HG02885 (cell line): ENCODE data around the gene SWAP70.
"Not testable (repeated sequence)": the region's sequence is repeated elsewhere in the genome, so short reads cannot be mapped to it uniquely, and the experiment has no call there.

Experiments
- ATAC-seq: cut with Tn5 transposase; IDR thresholded peaks from one replicate; pipeline ENCODE4 v1.9.1; 2021; ENCODE audit warnings: mild to moderate bottlenecking; ENCODE audit not compliant: unreplicated experiment, poor library complexity

The SWAP70 gene

GRCh38 chr11:9717040-9717357 is 53.1 kb downstream of the SWAP70 start:
- no peak for ATAC-seq

- ATAC-seq: no peak
Measured at GRCh38 chr11:9717719-9718118, 53.8 kb downstream of the SWAP70 start.

DNA sequence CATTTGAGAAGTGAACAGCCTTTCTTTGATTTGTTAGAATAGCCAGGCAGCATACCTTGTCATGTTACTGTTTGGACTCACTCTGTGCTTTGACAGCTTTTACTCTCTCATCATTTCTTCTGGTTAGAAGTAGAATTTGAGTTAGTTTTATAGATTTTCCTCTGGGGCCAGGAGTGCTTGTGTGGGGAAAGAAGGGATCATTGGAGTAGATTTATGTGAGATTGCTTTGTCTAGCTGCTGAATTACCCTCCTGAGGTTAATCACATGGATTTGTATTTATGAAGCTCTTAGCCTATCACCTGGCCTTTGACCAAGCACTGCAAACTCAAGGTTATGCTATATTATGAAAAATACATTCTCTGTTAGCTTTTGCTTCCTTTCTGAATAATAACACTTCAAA is 54.3 kb downstream of the SWAP70 start:
- ATAC-seq: no peak

- ATAC-seq: no peak
Measured at GRCh38 chr11:9719566-9720289, 55.9 kb downstream of the SWAP70 start.

DNA sequence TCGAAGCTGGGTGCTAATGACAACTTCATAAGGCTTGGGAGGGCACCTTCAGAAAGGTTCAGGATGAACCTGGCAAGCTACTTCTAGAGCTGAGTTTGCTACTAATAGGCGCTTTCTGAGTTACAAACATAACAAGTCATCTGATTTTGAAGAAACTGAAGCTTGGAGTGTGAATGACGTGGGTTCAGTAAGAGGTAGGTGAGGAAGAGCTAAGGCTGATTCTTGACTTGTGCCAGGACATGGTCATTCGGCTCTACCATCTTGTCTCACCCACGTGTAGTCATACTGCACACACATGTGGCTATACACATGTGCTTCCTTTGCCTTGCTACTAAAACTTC is 56.4 kb downstream of the SWAP70 start:
- ATAC-seq: no peak

- ATAC-seq: no peak
Measured at GRCh38 chr11:9722023-9722422, 58.1 kb downstream of the SWAP70 start.

GRCh38 chr11:9722893-9723292 is 59.0 kb downstream of the SWAP70 start:
- ATAC-seq: no peak

DNA sequence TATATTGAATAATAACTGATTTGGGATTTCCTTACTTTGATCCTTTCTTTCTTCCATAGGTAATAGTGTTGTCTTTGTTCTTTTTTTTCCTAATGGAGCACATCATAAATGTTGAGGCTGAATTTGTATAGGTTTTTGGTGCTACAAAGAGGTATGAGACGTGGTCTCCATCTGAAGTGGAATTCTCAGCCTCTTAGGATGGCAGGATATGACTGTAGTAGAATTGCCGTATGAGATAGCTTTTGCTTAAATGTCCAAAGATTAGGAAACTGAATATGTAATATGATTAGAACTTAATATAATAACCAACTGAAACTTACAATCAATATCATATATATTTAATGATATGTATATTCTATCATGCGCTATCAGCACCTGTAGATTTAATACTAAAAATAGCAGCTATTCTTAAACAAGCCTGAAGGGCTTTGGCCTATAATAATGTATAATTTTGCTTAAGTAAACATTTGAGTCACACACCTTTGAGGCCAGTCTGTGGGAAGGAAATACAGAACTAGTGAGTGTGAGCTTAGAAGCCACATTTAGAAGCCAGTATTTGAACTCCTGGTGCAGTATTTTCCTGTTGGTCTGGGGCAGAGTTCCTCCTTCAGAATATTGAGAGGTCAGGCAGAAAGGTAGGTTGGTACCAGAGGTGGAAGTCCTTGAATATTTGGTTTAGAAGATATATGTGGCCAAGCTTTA is 62.6 kb downstream of the SWAP70 start:
- ATAC-seq: peak; percentile 66

GRCh38 chr11:9728058-9728457 is 64.2 kb downstream of the SWAP70 start:
- no peak for ATAC-seq

DNA sequence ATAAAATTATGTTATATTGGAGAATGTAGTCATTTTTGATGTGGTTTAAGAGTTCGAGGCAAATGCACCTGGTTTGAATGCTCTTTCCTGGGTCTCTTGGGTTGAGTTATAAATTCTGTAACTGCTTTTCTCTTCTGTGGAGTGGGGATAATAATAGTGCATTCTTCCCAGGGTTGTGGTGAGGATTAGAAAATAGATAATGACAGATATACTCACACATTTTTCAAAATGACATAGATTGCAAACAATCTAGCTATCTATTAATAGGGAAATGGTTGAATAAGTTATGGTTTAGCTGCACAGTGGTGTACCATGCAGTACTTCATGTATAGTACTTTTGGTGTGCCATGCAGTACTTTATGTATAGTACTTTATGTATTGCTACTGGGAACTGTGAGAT is 67.4 kb downstream of the SWAP70 start:
- ATAC-seq: no peak

GRCh38 chr11:9732453-9732852 is 68.6 kb downstream of the SWAP70 start:
- no peak for ATAC-seq

- ATAC-seq: no peak
Measured at GRCh38 chr11:9733212-9733611, 69.3 kb downstream of the SWAP70 start.

DNA sequence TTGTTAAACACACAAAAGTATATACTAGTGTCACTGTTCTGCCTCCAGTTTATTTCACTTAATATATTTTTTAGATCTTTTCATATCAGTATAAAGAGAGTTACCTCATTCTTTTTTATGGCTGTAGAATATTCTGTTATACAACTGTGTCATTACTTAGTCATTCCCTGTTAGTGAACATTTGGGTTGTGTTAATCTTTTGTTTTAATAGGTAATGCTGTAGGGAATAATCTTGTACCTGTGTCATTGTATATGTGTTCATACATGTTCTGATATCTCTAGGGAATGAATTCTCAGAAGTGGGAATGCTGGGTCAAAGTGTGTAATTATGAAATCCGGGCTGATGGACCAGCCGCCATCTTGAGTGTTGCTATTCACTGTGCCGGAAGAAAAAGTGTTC is 71.4 kb downstream of the SWAP70 start:
- no peak for ATAC-seq

DNA sequence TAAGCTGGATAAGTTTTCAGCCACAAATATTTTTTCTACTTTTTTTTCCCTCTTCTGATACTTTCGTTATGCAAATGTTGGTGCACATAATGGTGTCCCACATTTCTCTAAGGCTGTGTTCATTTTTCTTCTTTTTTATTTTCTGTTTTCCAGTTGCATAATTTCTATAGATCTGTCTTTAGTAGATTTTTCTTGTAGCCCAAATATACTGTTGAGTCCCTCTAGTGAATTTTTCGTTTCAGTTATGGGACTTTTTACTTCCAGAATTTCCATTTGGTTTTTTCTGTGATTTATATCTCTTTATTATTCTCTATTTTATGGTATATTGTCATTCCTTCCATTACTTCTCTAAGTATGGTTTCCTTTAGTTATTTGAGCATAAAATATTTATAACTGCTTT is 72.0 kb downstream of the SWAP70 start:
- ATAC-seq: no peak

DNA sequence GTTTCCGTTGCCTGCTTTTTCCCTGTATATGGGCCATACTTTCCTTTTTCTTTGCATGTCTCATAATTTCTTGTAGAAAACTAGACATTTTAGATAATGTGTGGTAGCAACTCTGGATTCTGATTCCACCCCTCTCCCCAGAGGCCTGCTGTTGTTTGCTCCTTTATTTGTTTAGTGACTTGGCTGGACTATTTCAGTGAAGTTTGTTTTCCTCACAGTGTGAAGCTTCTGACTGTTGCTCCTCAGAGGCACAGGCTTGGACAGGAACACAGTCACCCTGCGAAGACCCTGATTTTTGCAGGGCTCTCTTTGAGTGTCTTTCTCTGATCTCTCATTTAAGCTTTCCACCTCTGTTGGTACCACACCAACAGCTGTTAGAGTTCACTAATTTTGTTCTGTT is 72.5 kb downstream of the SWAP70 start:
- no peak for ATAC-seq

DNA sequence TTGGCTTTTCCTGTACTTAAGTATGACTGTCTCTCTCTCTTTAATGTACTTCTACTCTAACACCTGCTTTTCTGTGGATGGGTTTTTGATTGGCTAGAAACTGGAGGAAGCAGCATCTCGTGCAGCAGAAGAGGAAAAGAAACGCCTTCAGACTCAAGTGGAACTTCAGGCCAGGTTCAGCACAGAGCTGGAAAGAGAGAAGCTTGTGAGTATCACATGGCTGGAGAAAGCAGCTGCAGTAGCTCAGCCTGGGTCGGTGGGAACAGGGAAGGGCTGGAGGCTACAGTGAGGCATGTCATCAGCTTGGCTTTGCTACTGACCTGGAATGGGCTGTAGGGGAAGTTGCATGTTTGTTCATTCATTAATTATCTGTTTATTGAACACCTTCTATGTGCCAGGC is 74.2 kb downstream of the SWAP70 start:
- ATAC-seq: no peak

DNA sequence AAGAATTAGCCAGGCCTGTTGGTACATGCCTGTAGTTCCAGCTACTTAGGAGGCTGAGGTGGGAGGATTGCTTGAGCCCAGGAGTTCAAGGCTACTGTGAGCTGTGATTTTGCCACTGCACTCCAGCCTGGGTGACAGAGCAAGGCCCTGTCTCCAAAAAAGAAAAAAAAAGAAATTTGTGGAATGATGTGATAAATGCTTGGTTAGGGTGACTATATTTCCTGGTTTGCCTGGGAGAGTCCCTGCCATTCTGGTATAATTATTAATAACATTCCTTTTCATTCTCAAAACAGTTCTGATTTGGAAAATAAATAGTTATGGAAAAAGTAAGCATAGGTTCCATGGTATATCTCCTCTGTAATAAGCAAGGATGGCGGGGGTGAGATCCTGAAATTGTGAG is 74.8 kb downstream of the SWAP70 start:
- ATAC-seq: no peak

DNA sequence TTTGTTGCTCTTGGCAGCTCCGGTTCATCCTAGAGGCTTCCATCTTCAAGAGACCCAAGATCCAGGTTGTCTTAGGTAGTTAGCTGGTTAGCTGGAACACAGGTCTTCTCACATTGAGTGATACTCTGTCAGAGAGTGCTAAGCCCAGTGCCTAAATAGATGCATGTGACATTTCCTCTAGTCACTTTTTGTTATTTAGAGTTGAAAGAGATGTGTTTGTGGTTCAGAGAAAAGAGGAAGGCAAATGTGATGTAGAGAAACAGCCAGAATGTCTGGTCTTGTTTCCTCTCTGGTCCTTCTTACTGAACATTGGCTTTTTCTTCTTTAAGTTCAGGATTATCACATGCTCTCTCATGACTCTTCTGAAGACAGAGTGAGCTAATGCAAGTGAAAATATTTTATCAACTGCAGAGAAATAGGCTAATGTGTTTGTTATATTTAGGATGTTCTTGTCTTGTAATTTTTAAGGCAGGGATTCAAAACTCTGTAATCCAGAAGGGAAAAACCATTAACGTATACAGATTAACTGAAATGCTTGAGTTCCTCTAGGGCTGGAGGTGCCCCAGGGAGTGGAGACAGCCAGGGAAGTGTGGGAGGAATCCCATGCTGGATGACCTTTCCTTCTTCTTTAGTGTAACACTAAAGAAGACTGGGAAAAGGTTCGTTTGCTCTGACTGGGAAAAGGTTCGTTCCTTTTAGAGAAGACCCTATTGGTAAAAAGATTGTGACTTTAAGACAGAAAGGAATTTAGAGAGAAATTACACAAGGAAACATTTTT is 75.4 kb downstream of the SWAP70 start:
- peak; percentile 70 for ATAC-seq

GRCh38 chr11:9740202-9740883 is 76.5 kb downstream of the SWAP70 start:
- no peak for ATAC-seq

GRCh38 chr11:9741260-9741659 is 77.4 kb downstream of the SWAP70 start:
- no peak for ATAC-seq

DNA sequence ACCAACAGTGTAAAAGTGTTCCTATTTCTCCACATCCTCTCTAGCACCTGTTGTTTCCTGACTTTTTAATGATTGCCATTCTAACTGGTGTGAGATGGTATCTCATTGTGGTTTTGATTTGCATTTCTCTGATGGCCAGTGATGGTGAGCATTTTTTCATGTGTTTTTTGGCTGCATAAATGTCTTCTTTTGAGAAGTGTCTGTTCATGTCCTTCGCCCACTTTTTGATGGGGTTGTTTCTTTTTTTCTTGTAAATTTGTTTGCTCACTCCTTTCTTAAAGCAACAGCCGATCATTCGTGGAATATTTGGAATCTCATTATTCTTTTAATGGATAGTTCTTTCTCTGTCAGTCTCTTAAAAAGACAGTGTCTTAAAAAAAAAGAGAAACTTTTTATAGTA is 79.6 kb downstream of the SWAP70 start:
- not testable (repeated sequence) for ATAC-seq
